ENCODE data around the gene IFIT1.
"Not testable (repeated sequence)": the region's sequence is repeated elsewhere in the genome, so short reads cannot be mapped to it uniquely, and the experiment has no call there.

Gene IFIT1

GRCh38 chr10:89431977-89432376, 39.6 kb downstream of the IFIT1 start:
- DNase-seq (ENCODE audit: low read depth): no peak

- DNase-seq (ENCODE audit: low read depth): no peak
These were observed 46.1 kb downstream of the IFIT1 start for GRCh38 chr10:89438525-89438924.

- no peak for DNase-seq (ENCODE audit: low read depth)
These were observed 48.0 kb downstream of the IFIT1 start for GRCh38 chr10:89440226-89441009.

- DNase-seq (ENCODE audit: low read depth): no peak
These were observed 49.9 kb downstream of the IFIT1 start for GRCh38 chr10:89442289-89442688.

GRCh38 chr10:89444819-89445218, 52.4 kb downstream of the IFIT1 start:
- not testable (repeated sequence) for DNase-seq (ENCODE audit: low read depth)

- DNase-seq (ENCODE audit: low read depth): no peak
These were observed 58.5 kb downstream of the IFIT1 start for GRCh38 chr10:89450901-89451300.

- DNase-seq (ENCODE audit: low read depth): no peak
These were observed 59.8 kb downstream of the IFIT1 start for GRCh38 chr10:89452193-89452592.

GRCh38 chr10:89454561-89455347, 62.3 kb downstream of the IFIT1 start:
- no peak for DNase-seq (ENCODE audit: low read depth)

Measured in T-helper 22 cell (primary cell).